K562 (cell line): ENCODE measurements around the gene RNF166. TPM values are rescaled to one million over a fixed set of nuclear protein-coding genes. Genes with fewer than 3 reads are reported as not detected.
A peak's percentile ranks its signal among the peaks of the same experiment; 100 is the strongest.

Source experiments
- CAMTA2 ChIP-seq: fragments of 250-450 bp; sonication (Bioruptor Pico); conservative IDR thresholded peaks from 2 replicates; pipeline ENCODE4 v1.5.1; 2022
- CXXC5 ChIP-seq: fragments of 250-450 bp; sonication (Bioruptor Pico); IDR thresholded peaks from 2 replicates; pipeline ENCODE4 v1.8.0; 2022; ENCODE audit warnings: inconsistent platforms, mild to moderate bottlenecking, moderate library complexity
- DDX20 ChIP-seq: fragments of 450-650 bp; IDR thresholded peaks from 2 replicates; pipeline ENCODE4 v1.6.1; 2016; ENCODE audit warnings: missing genetic modification characterization, low read depth, mild to moderate bottlenecking, missing compliant biosample characterization, moderate library complexity
- EZH2 ChIP-seq: IDR thresholded peaks from 2 replicates; pipeline ENCODE4 v1.6.1; 2012; ENCODE audit warnings: low read depth, mild to moderate bottlenecking, inconsistent platforms, low read length, borderline replicate concordance
- GTF2E2 ChIP-seq: fragments of 200-800 bp; sonication (Bioruptor generic); IDR thresholded peaks from 2 replicates; pipeline ENCODE4 v1.6.1; 2016; ENCODE audit warnings: missing genetic modification characterization, missing compliant biosample characterization
- HDAC1 ChIP-seq, 2 experiments: fragments of 450-650 bp; IDR thresholded peaks; 2 replicates each; pipeline ENCODE4 v1.6.1; 2016 to 2017; ENCODE audit warnings: inconsistent platforms in 1 of 2, mild to moderate bottlenecking in 1 of 2, moderate library complexity in 1 of 2
- HNRNPUL1 ChIP-seq: fragments of 200-400 bp; formaldehyde crosslinking; IDR thresholded peaks from 2 replicates; pipeline ENCODE4 v1.6.1; 2017; ENCODE audit warnings: low read length
- JUNB ChIP-seq: fragments of 450-650 bp; formaldehyde crosslinking; conservative IDR thresholded peaks from 2 replicates; pipeline ENCODE4 v1.4.0; 2020; ENCODE audit warnings: mild to moderate bottlenecking
- MIER1 ChIP-seq: fragments of 450-650 bp; IDR thresholded peaks from 2 replicates; pipeline ENCODE4 v1.6.1; 2016; ENCODE audit warnings: antibody characterized with exemption, mild to moderate bottlenecking, low read depth
- NFIX ChIP-seq: fragments of 250-450 bp; sonication (Bioruptor Pico); IDR thresholded peaks from 2 replicates; pipeline ENCODE4 v1.4.0; 2020; ENCODE audit warnings: low read depth, mild to moderate bottlenecking, moderate library complexity
- NR1H2 ChIP-seq: sonication (generic); formaldehyde crosslinking; IDR thresholded peaks from 2 replicates; pipeline ENCODE4 v1.4.0; 2020; ENCODE audit warnings: mild to moderate bottlenecking, missing genetic modification reagents
- PCBP1 ChIP-seq: fragments of 200-400 bp; formaldehyde crosslinking; IDR thresholded peaks from 2 replicates; pipeline ENCODE4 v1.6.1; 2018; ENCODE audit warnings: mild to moderate bottlenecking, low read depth, low read length; ENCODE audit not compliant: poor library complexity, severe bottlenecking
- SAFB ChIP-seq: fragments of 200-400 bp; formaldehyde crosslinking; IDR thresholded peaks from 2 replicates; pipeline ENCODE4 v1.6.1; 2017; ENCODE audit warnings: low read depth, low read length, borderline replicate concordance
- SMARCA4 ChIP-seq: fragments of 450-650 bp; IDR thresholded peaks from 2 replicates; pipeline ENCODE4 v1.6.1; 2016
- TAF9B ChIP-seq: fragments of 450-650 bp; IDR thresholded peaks from 2 replicates; pipeline ENCODE4 v1.6.1; 2018; ENCODE audit warnings: mild to moderate bottlenecking; ENCODE audit not compliant: partially characterized antibody
- ZKSCAN3 ChIP-seq: fragments of 250-450 bp; sonication (Bioruptor Pico); IDR thresholded peaks from 2 replicates; pipeline ENCODE4 v1.4.0; 2020
- ZNF224 ChIP-seq: sonication (generic); formaldehyde crosslinking; IDR thresholded peaks from 2 replicates; pipeline ENCODE4 v1.8.0; 2022; ENCODE audit warnings: mild to moderate bottlenecking, missing genetic modification reagents
- ZNF76 ChIP-seq: fragments of 250-450 bp; sonication (Bioruptor Pico); IDR thresholded peaks from 2 replicates; pipeline ENCODE4 v1.4.0; 2020; ENCODE audit warnings: mild to moderate bottlenecking, moderate library complexity, borderline replicate concordance
- polyA plus RNA-seq, 8 experiments: library from polyadenylated mRNA; depleted of rRNA in 4 of 8; stranded (reverse) in 5 of 8; unstranded in 3 of 8; fragments of >200 nt; fragmentation: Nextera tagmentation in 2 of 8; fragmentation: Illumina TruSeq in 1 of 8; extraction: Ambion mirVana in 2 of 8; extraction: Trizol in 1 of 8; gene quantifications; 2 replicates each; pipeline versions ENCODE4 v1.2.1 to v1.2.3, GENCODE V29; 2011 to 2014; ENCODE audit warnings: inconsistent platforms in 1 of 8, missing spikeins in 1 of 8
- total RNA-seq, 7 experiments: library from RNA; depleted of rRNA in 6 of 7; stranded (reverse); fragments of >200 nt in 6 of 7; fragmentation: Illumina TruSeq in 2 of 7; extraction: Trizol in 2 of 7; gene quantifications; 2 replicates each; pipeline versions ENCODE4 v1.2.1 to v1.2.3, GENCODE V29; 2011 to 2021; ENCODE audit warnings: low replicate concordance in 1 of 7
- TF ChIP-seq, protein P1 (sequence below): fragments of 450-650 bp; IDR thresholded peaks from 2 replicates; pipeline ENCODE4 v1.6.1; 2016; ENCODE audit warnings: low read depth, mild to moderate bottlenecking, moderate library complexity
- TF ChIP-seq, protein P2 (sequence below): fragments of 450-650 bp; formaldehyde crosslinking; IDR thresholded peaks from 2 replicates; pipeline ENCODE4 v1.4.0; 2020; ENCODE audit warnings: mild to moderate bottlenecking, moderate library complexity
- TF ChIP-seq, protein P3 (sequence below), 3 experiments: IDR thresholded peaks in 2 of 3; conservative IDR thresholded peaks in 1 of 3; 2 replicates each; pipeline ENCODE4 v1.5.1; 2011 to 2012; ENCODE audit warnings: low read length in 3 of 3, mild to moderate bottlenecking in 3 of 3, control low read depth in 2 of 3, improper control_type of control experiment in 1 of 3, inconsistent platforms in 1 of 3, low read depth in 1 of 3, mixed read lengths in 1 of 3, moderate library complexity in 1 of 3; ENCODE audit not compliant: insufficient read depth in 2 of 3
- TF ChIP-seq, protein P4 (sequence below): fragments of 450-650 bp; IDR thresholded peaks from 2 replicates; pipeline ENCODE4 v1.6.1; 2016; ENCODE audit warnings: borderline replicate concordance
- TF ChIP-seq, protein P5 (sequence below): fragments of 250-450 bp; sonication (Bioruptor Pico); IDR thresholded peaks from 2 replicates; pipeline ENCODE4 v1.5.0; 2020; ENCODE audit warnings: mild to moderate bottlenecking

Gene RNF166
- total and polyA plus RNA-seq, 9 of the 15 experiments (the other 6 are each of a cell fraction or from before 2014, with no cell fraction given), result 0.56 to 60.3 (median 19.5) TPM

DNA sequence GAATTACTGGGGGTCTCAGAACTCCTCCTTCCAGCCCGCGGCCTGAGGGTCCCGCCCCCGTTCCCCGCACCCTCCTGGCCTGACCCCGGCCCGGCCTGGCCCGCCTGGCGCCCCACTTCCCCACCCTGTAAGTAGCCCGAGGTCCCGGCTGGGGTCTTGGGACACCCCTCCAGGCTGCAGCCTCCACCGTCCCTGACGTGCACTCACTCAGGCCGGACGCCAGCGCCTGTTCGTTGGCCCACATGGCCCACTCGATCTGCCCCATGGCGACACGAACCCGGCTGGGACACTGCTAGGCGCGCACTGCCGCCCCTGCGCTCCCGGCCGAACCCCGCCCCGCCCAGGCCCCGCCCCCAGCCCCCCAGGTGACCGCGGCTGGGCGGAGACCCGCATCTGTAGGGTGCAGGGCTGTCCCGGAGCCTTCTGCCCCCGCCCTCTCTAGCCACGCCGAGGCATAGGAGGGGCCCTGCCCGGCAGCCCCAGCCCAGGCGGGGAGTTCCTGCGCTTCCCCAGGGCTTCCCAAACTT, 55.4 kb downstream of the RNF166 start, which contains the start of gene CYBA (continued):
- no peak for TF ChIP-seq SAFB
- TF ChIP-seq ZKSCAN3 (CRISPR knock-in tag), result no peak
- TF ChIP-seq DDX20 (tag), result no peak
- no peak for TF ChIP-seq CXXC5 (CRISPR knock-in tag)
- TF ChIP-seq EZH2, result no peak
- TF ChIP-seq, protein P1, sequence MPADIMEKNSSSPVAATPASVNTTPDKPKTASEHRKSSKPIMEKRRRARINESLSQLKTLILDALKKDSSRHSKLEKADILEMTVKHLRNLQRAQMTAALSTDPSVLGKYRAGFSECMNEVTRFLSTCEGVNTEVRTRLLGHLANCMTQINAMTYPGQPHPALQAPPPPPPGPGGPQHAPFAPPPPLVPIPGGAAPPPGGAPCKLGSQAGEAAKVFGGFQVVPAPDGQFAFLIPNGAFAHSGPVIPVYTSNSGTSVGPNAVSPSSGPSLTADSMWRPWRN, result no peak
- TF ChIP-seq GTF2E2 (tag), result no peak
- TF ChIP-seq HDAC1 (IDR thresholded peaks at IDR 0.05), result no peak; a peak in 1 of 4 replicates
- TF ChIP-seq, protein P2, sequence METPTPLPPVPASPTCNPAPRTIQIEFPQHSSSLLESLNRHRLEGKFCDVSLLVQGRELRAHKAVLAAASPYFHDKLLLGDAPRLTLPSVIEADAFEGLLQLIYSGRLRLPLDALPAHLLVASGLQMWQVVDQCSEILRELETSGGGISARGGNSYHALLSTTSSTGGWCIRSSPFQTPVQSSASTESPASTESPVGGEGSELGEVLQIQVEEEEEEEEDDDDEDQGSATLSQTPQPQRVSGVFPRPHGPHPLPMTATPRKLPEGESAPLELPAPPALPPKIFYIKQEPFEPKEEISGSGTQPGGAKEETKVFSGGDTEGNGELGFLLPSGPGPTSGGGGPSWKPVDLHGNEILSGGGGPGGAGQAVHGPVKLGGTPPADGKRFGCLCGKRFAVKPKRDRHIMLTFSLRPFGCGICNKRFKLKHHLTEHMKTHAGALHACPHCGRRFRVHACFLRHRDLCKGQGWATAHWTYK (CRISPR knock-in tag), result no peak
- TF ChIP-seq MIER1, result no peak
- no peak for TF ChIP-seq CAMTA2 (CRISPR knock-in tag)
- no peak for TF ChIP-seq NFIX (CRISPR knock-in tag)
- peak; percentile 78 for TF ChIP-seq PCBP1
- no peak for TF ChIP-seq TAF9B
- TF ChIP-seq NR1H2, result 0 out of 2 replicates have a peak, but pooled peaks have one; percentile 34
- TF ChIP-seq, protein P3, sequence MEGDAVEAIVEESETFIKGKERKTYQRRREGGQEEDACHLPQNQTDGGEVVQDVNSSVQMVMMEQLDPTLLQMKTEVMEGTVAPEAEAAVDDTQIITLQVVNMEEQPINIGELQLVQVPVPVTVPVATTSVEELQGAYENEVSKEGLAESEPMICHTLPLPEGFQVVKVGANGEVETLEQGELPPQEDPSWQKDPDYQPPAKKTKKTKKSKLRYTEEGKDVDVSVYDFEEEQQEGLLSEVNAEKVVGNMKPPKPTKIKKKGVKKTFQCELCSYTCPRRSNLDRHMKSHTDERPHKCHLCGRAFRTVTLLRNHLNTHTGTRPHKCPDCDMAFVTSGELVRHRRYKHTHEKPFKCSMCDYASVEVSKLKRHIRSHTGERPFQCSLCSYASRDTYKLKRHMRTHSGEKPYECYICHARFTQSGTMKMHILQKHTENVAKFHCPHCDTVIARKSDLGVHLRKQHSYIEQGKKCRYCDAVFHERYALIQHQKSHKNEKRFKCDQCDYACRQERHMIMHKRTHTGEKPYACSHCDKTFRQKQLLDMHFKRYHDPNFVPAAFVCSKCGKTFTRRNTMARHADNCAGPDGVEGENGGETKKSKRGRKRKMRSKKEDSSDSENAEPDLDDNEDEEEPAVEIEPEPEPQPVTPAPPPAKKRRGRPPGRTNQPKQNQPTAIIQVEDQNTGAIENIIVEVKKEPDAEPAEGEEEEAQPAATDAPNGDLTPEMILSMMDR (IDR thresholded peaks at IDR 0.05 in 2 of 3, conservative IDR thresholded peaks at IDR 0.05 in 1 of 3; ENCODE audit: insufficient read depth in 2 of 3, low read depth in 1 of 3, low read length in 3 of 3), result no peak
- no peak for TF ChIP-seq HNRNPUL1
- no peak for TF ChIP-seq ZNF76 (CRISPR knock-in tag)
- TF ChIP-seq, protein P4, sequence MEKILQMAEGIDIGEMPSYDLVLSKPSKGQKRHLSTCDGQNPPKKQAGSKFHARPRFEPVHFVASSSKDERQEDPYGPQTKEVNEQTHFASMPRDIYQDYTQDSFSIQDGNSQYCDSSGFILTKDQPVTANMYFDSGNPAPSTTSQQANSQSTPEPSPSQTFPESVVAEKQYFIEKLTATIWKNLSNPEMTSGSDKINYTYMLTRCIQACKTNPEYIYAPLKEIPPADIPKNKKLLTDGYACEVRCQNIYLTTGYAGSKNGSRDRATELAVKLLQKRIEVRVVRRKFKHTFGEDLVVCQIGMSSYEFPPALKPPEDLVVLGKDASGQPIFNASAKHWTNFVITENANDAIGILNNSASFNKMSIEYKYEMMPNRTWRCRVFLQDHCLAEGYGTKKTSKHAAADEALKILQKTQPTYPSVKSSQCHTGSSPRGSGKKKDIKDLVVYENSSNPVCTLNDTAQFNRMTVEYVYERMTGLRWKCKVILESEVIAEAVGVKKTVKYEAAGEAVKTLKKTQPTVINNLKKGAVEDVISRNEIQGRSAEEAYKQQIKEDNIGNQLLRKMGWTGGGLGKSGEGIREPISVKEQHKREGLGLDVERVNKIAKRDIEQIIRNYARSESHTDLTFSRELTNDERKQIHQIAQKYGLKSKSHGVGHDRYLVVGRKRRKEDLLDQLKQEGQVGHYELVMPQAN, result peak; percentile 35
- TF ChIP-seq JUNB (CRISPR knock-in tag), result no peak
- TF ChIP-seq SMARCA4, result no peak
- TF ChIP-seq, protein P5, sequence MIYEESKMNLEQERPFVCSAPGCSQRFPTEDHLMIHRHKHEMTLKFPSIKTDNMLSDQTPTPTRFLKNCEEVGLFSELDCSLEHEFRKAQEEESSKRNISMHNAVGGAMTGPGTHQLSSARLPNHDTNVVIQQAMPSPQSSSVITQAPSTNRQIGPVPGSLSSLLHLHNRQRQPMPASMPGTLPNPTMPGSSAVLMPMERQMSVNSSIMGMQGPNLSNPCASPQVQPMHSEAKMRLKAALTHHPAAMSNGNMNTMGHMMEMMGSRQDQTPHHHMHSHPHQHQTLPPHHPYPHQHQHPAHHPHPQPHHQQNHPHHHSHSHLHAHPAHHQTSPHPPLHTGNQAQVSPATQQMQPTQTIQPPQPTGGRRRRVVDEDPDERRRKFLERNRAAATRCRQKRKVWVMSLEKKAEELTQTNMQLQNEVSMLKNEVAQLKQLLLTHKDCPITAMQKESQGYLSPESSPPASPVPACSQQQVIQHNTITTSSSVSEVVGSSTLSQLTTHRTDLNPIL (CRISPR knock-in tag), result no peak
- no peak for TF ChIP-seq ZNF224 (CRISPR knock-in tag)
